NCI-H1417 (cell line): ENCODE measurements around the gene RNF11.
A peak's percentile ranks its signal among the peaks of the same experiment; 100 is the strongest.
"Not testable (repeated sequence)": the region's sequence is repeated elsewhere in the genome, so short reads cannot be mapped to it uniquely, and the experiment has no call there.

Experiments
- DNase-seq, 3 experiments: peaks; one replicate each; lab custom pipeline; 2025; lab: John Stamatoyannopoulos, UW

The RNF11 gene

GRCh38 chr1:51235673-51236530 lies at the start of gene RNF11:
Gene RNF11 (plus strand): TSS chr1:51236273. CDS start chr1:51236757, 484 bp downstream.
- DNase-seq: peak; percentile 92 to 95 (median 93)

DNA sequence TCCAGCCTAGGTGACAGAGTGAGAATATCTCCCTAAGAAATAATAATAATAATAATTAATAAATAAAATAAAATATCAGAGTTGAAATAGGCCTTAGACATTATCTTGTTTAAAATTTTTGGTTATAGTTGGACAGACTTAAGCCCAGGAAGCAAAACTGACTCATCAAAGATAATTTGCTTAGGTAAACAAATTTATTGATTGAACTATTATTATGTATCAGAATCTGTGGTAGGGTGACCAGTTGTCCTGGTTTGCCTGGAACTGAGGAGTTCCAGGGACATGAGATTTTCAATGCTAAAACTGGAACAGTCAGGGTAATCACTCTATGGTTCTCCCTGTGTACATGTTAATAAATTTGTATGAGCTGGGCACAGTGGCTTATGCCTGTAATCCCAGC lies 47.8 kb upstream of the RNF11 start:
- DNase-seq: no peak

- DNase-seq: peak; percentile 21 to 81 (median 70)
Observed at GRCh38 chr1:51189421-51190073, 46.5 kb upstream of the RNF11 start.

- DNase-seq: no peak
Observed at GRCh38 chr1:51190961-51191360, 45.1 kb upstream of the RNF11 start.

GRCh38 chr1:51192213-51192843 lies 43.7 kb upstream of the RNF11 start:
- DNase-seq: peak; percentile 41 to 85 (median 75)

- DNase-seq: no peak
Observed at GRCh38 chr1:51193564-51193963, 42.5 kb upstream of the RNF11 start.

DNA sequence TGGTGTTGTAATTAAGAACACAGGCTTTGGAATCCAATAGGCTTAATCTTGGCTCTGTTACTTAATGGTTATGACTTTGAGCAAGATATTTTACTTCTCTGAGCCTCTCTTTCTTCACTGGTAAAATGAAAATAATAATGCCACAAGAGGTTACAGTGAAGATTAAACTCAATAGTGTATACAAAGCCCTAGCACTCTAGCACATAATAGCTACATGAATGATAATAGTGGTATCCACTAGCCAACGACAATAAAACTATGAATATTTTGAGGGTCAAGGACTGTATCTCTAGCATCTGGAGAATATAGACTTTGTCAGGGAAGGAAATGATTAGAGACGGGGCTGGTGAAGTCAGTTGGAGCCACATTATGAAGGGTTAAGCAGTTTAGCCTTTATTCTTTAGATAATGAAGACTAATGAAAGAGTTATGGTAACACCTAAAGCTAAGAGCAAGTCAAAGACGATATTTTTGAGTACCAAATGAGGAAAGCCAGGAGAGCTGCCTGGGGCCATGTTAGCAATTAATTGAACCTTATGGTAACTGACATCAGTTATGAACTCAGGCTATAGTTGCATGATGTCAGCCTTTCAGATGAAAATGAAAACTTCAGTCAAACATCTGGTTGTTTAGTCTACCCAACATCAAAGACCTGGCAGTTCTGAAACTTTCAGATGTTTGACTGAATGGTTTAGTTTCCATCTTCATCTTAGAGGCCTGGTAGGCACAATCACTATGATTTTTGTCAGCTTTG lies 32.8 kb upstream of the RNF11 start:
- peak in 1 of 3 experiments; percentile 10 for DNase-seq

DNA sequence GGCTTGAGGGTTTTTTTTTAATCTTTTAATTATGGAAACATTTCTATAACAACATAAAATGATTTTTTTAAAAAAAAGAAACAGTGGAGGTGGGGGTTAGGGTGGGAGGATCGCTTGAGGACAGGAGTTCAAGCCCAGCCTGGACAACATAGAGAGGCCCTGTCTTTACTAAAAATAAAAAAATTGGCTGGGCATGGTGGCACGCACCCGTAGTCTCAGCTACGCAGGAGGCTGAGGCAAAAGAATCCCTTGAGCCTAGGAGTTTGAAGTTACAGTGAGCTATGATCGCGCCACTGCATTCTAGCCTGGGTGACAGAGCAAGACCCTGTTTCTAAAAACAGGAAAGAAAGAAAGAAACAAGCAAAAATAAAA lies 32.2 kb upstream of the RNF11 start:
- DNase-seq: no peak

GRCh38 chr1:51210055-51210454 lies 26.0 kb upstream of the RNF11 start:
- DNase-seq: no peak

DNA sequence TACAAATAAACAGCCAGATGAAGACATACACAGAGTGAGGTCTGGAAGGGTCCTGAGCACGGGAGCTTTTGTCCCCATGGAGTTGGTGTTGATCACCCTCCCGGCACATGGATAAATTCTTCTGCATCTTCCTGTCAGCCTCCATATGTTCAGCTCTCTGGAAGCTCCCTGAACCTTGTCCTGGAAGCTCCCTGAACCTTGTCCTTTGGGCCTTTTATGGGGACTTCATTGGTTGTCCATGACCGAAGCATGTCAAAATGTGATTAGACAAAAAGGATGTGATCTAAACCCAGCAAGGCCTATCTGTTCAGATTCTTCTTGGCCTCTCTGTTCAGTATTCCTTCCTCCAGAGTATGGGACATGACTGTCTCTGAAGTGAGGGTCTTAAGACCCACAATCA lies 25.4 kb upstream of the RNF11 start:
- DNase-seq: no peak

DNA sequence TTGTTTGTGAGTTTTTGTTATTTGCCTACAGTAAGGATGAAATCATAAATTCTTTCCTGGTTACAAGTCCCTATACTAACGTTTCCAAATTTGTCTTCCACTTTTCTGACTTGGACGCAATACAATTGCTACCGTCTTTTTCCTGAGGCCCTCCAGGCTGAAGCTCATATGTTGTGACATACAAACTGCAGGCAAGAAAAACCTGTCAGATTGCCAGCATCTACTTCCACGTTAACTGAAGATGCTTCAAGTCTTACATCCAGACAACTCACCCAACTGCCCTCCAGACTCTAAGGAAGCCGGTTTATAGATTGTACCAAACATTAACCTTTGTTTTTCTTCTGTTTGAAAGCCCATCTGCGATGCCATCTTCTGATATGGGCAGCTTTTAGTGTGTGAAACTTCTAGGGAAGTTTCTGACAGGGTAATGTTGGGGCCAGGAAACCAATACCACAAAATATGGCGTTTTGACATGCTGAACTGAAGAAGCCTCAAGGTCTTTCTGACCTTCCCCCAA lies 21.4 kb upstream of the RNF11 start:
- DNase-seq: no peak

DNA sequence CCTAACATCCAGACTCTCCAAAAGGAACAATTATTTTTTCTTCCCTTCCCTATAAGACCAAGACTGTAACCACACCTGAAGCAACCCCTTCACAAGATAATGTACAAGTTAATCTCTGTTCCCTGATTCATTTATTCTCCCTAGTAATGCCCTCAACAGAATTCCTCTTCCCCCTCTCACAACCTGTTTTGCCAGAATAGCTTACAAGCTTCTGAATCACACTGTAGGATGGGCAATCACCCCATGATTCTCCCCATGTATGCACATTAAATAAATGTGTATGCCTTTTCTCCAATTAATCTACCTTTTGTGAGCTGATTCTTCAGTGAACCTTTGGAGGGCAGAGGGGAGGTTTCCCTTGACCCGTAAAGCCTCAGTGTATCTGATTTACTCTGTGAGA lies 20.9 kb upstream of the RNF11 start:
- DNase-seq: no peak

GRCh38 chr1:51216631-51217030 lies 19.4 kb upstream of the RNF11 start:
- DNase-seq: no peak

DNA sequence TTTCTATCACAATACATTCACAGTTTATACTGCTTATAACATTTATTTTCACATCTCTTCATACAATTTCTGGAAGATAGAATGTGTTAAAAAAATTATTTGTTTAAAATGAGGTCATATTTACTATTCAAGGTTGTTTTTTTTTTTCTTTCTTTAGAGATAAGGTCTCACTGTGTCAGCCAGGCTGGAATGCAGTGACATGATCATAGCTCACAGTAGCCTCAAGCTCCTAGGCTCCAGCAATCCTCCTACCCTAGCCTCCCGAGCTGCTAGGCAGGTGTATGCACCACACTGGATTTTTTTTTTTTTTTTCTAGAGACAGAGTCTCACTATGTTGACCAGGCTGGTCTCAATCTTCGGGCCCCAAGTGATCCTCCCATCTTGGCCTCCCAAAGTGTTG lies 19.0 kb upstream of the RNF11 start:
- DNase-seq: no peak

GRCh38 chr1:51218570-51218969 lies 17.5 kb upstream of the RNF11 start:
- DNase-seq: no peak

- no peak for DNase-seq
Observed at GRCh38 chr1:51219022-51219421, 17.1 kb upstream of the RNF11 start.

DNA sequence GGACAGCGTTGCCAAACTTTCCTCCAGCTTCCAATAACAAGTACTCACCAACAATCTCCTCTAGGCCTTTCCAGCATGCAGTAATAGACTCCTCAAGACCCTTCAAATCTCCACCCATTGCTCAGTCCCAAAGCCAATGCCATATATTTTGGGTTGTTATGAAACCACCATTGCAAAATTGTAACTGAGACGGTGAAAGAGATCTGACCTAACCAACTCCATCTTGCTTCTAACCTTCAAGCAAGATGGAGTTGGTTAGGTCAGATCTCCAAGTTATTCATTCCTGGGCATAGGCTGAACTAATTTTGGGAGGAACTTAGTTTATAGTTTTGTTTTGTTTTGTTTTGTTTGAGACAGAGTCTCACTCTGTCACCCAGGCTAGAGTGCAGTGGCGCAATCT lies 14.5 kb upstream of the RNF11 start:
- not testable (repeated sequence) for DNase-seq

GRCh38 chr1:51222136-51222787 lies 13.8 kb upstream of the RNF11 start:
- DNase-seq: no peak

DNA sequence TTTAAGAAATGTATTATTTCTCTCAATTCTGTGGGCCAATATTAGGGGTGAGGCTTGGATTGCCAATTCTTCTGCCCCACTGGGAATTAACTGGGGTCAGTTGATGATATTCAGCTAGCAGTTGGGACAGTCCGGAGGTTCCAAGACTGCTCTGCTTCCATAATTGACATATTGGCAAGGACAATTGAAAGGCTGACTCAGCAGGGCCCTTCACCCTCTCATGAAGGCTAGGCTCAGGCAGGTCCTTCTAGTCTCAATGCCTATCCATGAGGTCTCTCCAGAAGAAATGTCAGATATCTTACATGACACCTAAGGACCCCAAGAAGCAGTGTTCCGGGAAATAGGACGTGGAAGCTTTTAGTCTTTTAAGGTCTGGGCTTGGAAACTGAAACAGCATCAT lies 13.3 kb upstream of the RNF11 start:
- no peak for DNase-seq

DNA sequence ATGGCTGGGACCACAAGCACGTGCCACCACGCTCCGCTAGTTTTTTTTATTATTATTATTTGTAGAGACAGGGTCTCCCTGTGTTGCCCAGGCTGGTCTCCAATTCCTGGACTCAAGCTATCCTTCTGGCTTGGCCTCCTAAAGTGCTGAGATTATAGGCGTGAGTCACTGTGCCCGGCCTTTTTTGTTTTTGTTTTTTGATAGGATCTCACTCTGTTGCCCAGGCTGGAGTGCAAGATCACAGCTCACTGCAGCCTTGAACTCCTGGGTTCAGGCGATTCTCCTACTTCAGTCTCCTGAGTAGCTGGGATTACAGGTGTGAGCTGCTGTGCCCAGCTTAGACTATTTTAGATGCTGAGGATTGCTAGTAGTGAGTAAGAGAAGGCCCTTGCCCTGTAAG lies 11.8 kb upstream of the RNF11 start:
- no peak for DNase-seq

DNA sequence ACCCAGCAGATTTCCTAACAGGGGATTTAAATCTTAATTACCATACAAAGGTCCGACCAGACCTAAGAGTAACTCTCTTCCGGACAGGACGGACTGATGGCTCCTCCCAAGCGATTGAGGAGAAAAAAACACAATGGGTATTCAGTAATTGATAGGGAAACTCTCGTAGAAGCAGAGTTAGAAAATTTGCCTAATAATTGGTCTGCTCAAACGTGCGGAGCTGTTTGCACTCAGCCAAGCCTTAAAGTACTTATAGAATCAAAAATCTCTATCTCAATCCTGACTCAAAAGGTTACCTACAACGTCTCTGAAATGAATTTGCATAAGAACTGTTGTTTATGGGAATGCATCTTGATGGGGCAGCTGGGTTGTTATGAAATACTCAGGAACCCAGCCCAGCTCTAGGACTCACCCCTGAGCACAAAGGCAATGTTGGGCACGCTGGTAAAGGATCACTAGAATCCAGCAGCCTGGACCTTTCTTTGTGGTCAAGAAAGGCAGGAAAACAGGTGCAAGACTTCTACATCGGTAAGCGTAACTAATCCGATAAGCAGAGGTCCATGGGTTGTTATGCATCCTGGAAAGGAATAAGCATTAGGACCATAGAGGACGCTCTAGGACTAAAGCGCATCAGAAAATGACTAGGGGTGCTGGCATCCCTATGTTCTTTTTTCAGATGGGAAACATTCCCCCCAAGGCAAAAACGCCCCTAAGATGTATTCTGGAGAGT lies 8.7 kb upstream of the RNF11 start:
- not testable (repeated sequence) for DNase-seq
